ENCODE results near the gene STK38. TPM values are rescaled to one million over a fixed set of nuclear protein-coding genes. Genes with fewer than 3 reads are reported as not detected.
"Not testable (repeated sequence)": the region's sequence is repeated elsewhere in the genome, so short reads cannot be mapped to it uniquely, and the experiment has no call there.

The STK38 gene
- total RNA-seq, 1 donor from 2014 or later: 31.9 TPM

- H3K9me3 ChIP-seq: no peaks in the 10 kb centered on the region
- intact Hi-C loops (cut with DNase I): no loop called here
- no peaks in the 10 kb centered on the region for H3K4me1 ChIP-seq
- H3K36me3 ChIP-seq: peaks cover 0 to 29% of the 10 kb centered on the region in 2 donors
- no peak for DNase-seq (ENCODE audit: extremely low spot score in 2 of 2)
- TF ChIP-seq CTCF (IDR thresholded peaks at IDR 0.05): no peak
- no peak for TF ChIP-seq POLR2A (IDR thresholded peaks at IDR 0.05)
- no peak overlapping the region for H3K4me3 ChIP-seq
- no peaks in the 10 kb centered on the region for H3K27me3 ChIP-seq
- H3K27ac ChIP-seq: no peak overlapping the region
Observed at GRCh38 chr6:36487698-36488097, 59.6 kb downstream of the STK38 start.

GRCh38 chr6:36484736-36485135 is 62.5 kb downstream of the STK38 start:
- TF ChIP-seq POLR2AphosphoS5 (IDR thresholded peaks at IDR 0.05; ENCODE audit: insufficient read depth in 1 of 2, low read depth in 1 of 2) (no peak), CTCF (IDR thresholded peaks at IDR 0.05) (no peak), POLR2A (IDR thresholded peaks at IDR 0.05) (no peak)
- DNase-seq (ENCODE audit: extremely low spot score in 2 of 2): no peak
- H3K36me3 ChIP-seq: peaks cover 0 to 52% of the 10 kb centered on the region in 2 donors
- intact Hi-C loops (cut with DNase I): no loop called here
- no peak overlapping the region for H3K27ac ChIP-seq
- H3K27me3 ChIP-seq: no peaks in the 10 kb centered on the region
- H3K9me3 ChIP-seq: no peaks in the 10 kb centered on the region
- H3K4me3 ChIP-seq: no peak overlapping the region
- H3K4me1 ChIP-seq: no peaks in the 10 kb centered on the region

GRCh38 chr6:36483326-36483725 is 64.0 kb downstream of the STK38 start:
- H3K36me3 ChIP-seq: peaks cover 0 to 52% of the 10 kb centered on the region in 2 donors
- H3K27me3 ChIP-seq; DNase-seq (ENCODE audit: extremely low spot score in 2 of 2); H3K4me3 ChIP-seq; H3K9me3 ChIP-seq; H3K27ac ChIP-seq; intact Hi-C loops (cut with DNase I); H3K4me1 ChIP-seq: not testable (repeated sequence)

- Histone ChIP-seq H3K36me3 (peaks cover 0 to 35% of the 10 kb centered on the region in 2 donors), H3K4me3 (no peak overlapping the region), H3K27me3 (no peaks in the 10 kb centered on the region), H3K9me3 (no peaks in the 10 kb centered on the region), H3K27ac (no peak overlapping the region), H3K4me1 (no peaks in the 10 kb centered on the region)
- DNase-seq (ENCODE audit: extremely low spot score in 2 of 2): no peak
- TF ChIP-seq CTCF (IDR thresholded peaks at IDR 0.05): no peak
- TF ChIP-seq POLR2AphosphoS5 (IDR thresholded peaks at IDR 0.05; ENCODE audit: insufficient read depth in 1 of 2, low read depth in 1 of 2): no peak
- no peak for TF ChIP-seq POLR2A (IDR thresholded peaks at IDR 0.05)
- intact Hi-C loops (cut with DNase I): no loop called here
Observed at GRCh38 chr6:36479256-36479655, 68.0 kb downstream of the STK38 start.

GRCh38 chr6:36478051-36478526 is 69.2 kb downstream of the STK38 start:
- Histone ChIP-seq H3K4me3 (no peak overlapping the region), H3K4me1 (no peaks in the 10 kb centered on the region), H3K9me3 (no peaks in the 10 kb centered on the region), H3K27ac (no peak overlapping the region), H3K27me3 (no peaks in the 10 kb centered on the region), H3K36me3 (peaks cover 0 to 33% of the 10 kb centered on the region in 2 donors)
- TF ChIP-seq CTCF (IDR thresholded peaks at IDR 0.05): no peak
- TF ChIP-seq POLR2AphosphoS5 (IDR thresholded peaks at IDR 0.05; ENCODE audit: insufficient read depth in 1 of 2, low read depth in 1 of 2): no peak
- TF ChIP-seq POLR2A (IDR thresholded peaks at IDR 0.05): no peak
- intact Hi-C loops (cut with DNase I): no loop called here
- no peak for DNase-seq (ENCODE audit: extremely low spot score in 2 of 2)

DNA sequence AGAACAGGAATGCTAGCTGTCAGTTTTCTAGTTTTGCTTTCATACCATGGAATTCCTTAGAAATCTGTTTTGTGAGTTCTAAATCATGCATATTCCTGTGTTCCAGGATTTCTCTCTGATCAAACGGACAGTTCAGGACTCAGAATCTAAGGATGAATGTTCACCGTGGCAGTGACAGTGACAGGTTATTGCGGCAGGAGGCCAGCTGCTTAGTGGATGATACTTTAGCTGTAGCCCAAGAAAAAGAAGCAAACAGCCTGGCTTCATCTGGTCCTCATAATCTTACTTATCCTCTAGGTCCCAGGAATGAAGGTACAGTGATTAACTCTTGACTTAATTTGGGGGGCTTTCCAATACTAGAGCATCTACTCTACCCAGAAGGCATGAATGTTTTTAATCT is 77.3 kb downstream of the STK38 start:
- H3K4me1 ChIP-seq: no peaks in the 10 kb centered on the region
- no peak for DNase-seq (ENCODE audit: extremely low spot score in 2 of 2)
- H3K27ac ChIP-seq: no peak overlapping the region
- H3K36me3 ChIP-seq: peaks cover 0 to 22% of the 10 kb centered on the region in 2 donors
- intact Hi-C loops (cut with DNase I): no loop called here
- no peaks in the 10 kb centered on the region for H3K9me3 ChIP-seq
- TF ChIP-seq POLR2AphosphoS5 (IDR thresholded peaks at IDR 0.05; ENCODE audit: insufficient read depth in 1 of 2, low read depth in 1 of 2) (no peak), POLR2A (IDR thresholded peaks at IDR 0.05) (no peak), CTCF (IDR thresholded peaks at IDR 0.05) (no peak)
- no peaks in the 10 kb centered on the region for H3K27me3 ChIP-seq
- H3K4me3 ChIP-seq: no peak overlapping the region

Data from vagina (tissue), 2 donors.